Natural killer cell (primary cell): ENCODE measurements around the gene RHOB. TPM values are rescaled to one million over a fixed set of nuclear protein-coding genes. Genes with fewer than 3 reads are reported as not detected.

ENCODE experiments used
- ATAC-seq, 3 donors: fragments of 150-1000 bp in 2 of 3; fragments of 200-7000 bp in 1 of 3; cut with Tn5 transposase; 1 replicate in 1 of 3; 2 replicates in 2 of 3; pipeline ENCODE4 v1.10.0; 2021; ENCODE audit warnings: mild to moderate bottlenecking in 2 of 3, moderate library complexity in 2 of 3
- DNase-seq, 2 donors: peaks; one replicate each; pipeline versions ENCODE4 v3.0.0 to v3.0.0-alpha.2; 2013 to 2021; ENCODE audit warnings: mixed read lengths in 1 of 2
- H3K27ac ChIP-seq: one replicate; pipeline ENCODE4 v1.5.1; 2013; ENCODE audit warnings: mild to moderate bottlenecking, low read length
- H3K27me3 ChIP-seq: one replicate; pipeline ENCODE4 v1.6.1; 2013; ENCODE audit warnings: low read length; ENCODE audit not compliant: control insufficient read depth, insufficient read depth
- H3K36me3 ChIP-seq: one replicate; pipeline ENCODE4 v1.6.1; 2013; ENCODE audit warnings: low read length; ENCODE audit not compliant: control insufficient read depth, insufficient read depth
- H3K4me1 ChIP-seq: one replicate; pipeline ENCODE4 v1.6.1; 2013; ENCODE audit warnings: low read length; ENCODE audit not compliant: control insufficient read depth, insufficient read depth
- H3K4me3 ChIP-seq: one replicate; pipeline ENCODE4 v1.5.1; 2013; ENCODE audit warnings: low read length
- H3K9me3 ChIP-seq: one replicate; pipeline ENCODE4 v1.6.1; 2013; ENCODE audit warnings: low read length; ENCODE audit not compliant: control insufficient read depth, insufficient read depth
- H3K27ac Mint-ChIP-seq, 2 donors: one replicate each; pipeline ENCODE4 v1.8.0; 2022; ENCODE audit warnings: mild to moderate bottlenecking in 2 of 2, mixed read lengths in 2 of 2, moderate library complexity in 1 of 2
- H3K27me3 Mint-ChIP-seq, 2 donors: one replicate each; pipeline ENCODE4 v1.8.0; 2022; ENCODE audit warnings: low read depth in 2 of 2, mixed read lengths in 2 of 2
- H3K36me3 Mint-ChIP-seq: one replicate; pipeline ENCODE4 v1.8.0; 2022; ENCODE audit warnings: mixed read lengths
- H3K4me1 Mint-ChIP-seq, 2 donors: one replicate each; pipeline ENCODE4 v1.8.0; 2022; ENCODE audit warnings: mixed read lengths in 2 of 2
- H3K4me3 Mint-ChIP-seq: one replicate; pipeline ENCODE4 v1.8.0; 2022; ENCODE audit warnings: mild to moderate bottlenecking, moderate library complexity, mixed read lengths
- H3K9me3 Mint-ChIP-seq, 2 donors: one replicate each; pipeline ENCODE4 v1.8.0; 2022; ENCODE audit warnings: mixed read lengths in 2 of 2
- WGBS: methylation state at CpG from one replicate; pipeline ENCODE4 v1.1.7; 2013; ENCODE audit warnings: missing lambda C conversion rate; ENCODE audit not compliant: insufficient coverage; 5-methylcytosine and 5-hydroxymethylcytosine counted together
- intact Hi-C: fragments of 100-400 bp; cut with micrococcal nuclease; formaldehyde crosslinking; loops from one replicate; pipeline ENCODE4 v1.14.2; 2022
- total RNA-seq, 4 donors: library from RNA; stranded (reverse); fragments of 120-200 nt in 1 of 4; gene quantifications; one replicate each; pipeline versions ENCODE4 v1.2.3 to v1.2.4, GENCODE V29; 2013 to 2022
- TF ChIP-seq, protein P1 (sequence below): fragments of 200-600 bp; IDR thresholded peaks from one replicate; pipeline ENCODE4 v1.8.0; 2022; ENCODE audit warnings: antibody characterized with exemption

The RHOB gene
- total RNA-seq, 3 donors from 2014 or later (not counting 1 experiment from before 2014, with no cell fraction given) = 50.8 to 222 (median 64.7) TPM

DNA sequence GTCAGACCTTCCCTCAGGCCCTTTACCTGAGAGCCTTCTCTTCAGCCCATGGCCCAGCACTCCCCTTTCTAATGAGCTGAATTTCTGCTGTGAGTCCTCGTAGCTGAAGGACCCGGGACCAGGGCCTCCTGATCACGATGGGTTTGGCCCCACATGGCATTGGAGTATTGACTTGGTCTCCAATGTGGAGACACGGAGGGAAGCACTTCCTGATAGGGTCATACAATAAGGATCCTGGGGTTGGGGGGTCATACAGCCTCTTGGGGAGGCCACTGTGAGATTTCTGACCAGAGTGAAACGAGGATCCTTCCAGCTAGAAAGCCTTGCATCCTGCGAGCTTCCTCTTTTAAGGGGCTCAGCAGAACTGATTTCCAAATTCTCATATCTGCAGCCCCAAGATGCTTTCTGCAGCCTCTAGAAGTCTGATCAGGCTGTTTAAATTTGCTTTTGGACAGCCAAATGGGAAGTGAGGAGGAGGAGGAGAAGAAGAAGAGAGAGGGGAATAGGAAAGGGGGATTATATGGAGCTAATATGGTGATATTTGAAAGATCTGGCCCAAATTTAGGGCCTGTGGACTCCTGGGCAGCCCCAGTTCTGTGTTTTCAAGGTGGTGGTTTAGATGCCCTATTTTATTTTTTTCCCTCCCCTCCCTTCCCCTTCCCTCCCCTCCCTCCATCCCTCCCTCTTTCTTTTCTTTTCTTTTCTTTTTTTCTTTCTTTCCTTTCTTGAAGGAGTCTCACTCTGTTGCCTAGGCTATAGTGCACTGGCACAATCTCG lies 38.9 kb downstream of the RHOB start:
- ATAC-seq = no peak
- Histone ChIP-seq H3K4me1 (no peaks in the 10 kb centered on the region), H3K4me3 (no peak overlapping the region), H3K9me3 (no peaks in the 10 kb centered on the region), H3K36me3 (no peaks in the 10 kb centered on the region), H3K27me3 (no peaks in the 10 kb centered on the region), H3K27ac (no peak overlapping the region)
- Mint-ChIP-seq H3K9me3 (no peaks in the 10 kb centered on the region), H3K4me3 (no peak overlapping the region), H3K27ac (no peak overlapping the region), H3K27me3 (no peaks in the 10 kb centered on the region), H3K36me3 (no peaks in the 10 kb centered on the region), H3K4me1 (no peaks in the 10 kb centered on the region)
- TF ChIP-seq, protein P1, sequence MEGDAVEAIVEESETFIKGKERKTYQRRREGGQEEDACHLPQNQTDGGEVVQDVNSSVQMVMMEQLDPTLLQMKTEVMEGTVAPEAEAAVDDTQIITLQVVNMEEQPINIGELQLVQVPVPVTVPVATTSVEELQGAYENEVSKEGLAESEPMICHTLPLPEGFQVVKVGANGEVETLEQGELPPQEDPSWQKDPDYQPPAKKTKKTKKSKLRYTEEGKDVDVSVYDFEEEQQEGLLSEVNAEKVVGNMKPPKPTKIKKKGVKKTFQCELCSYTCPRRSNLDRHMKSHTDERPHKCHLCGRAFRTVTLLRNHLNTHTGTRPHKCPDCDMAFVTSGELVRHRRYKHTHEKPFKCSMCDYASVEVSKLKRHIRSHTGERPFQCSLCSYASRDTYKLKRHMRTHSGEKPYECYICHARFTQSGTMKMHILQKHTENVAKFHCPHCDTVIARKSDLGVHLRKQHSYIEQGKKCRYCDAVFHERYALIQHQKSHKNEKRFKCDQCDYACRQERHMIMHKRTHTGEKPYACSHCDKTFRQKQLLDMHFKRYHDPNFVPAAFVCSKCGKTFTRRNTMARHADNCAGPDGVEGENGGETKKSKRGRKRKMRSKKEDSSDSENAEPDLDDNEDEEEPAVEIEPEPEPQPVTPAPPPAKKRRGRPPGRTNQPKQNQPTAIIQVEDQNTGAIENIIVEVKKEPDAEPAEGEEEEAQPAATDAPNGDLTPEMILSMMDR = no peak
- WGBS = 71% methylated on average over 7 of the region's 7 CpGs
- DNase-seq = no peak
- intact Hi-C loops = no loop called here

DNA sequence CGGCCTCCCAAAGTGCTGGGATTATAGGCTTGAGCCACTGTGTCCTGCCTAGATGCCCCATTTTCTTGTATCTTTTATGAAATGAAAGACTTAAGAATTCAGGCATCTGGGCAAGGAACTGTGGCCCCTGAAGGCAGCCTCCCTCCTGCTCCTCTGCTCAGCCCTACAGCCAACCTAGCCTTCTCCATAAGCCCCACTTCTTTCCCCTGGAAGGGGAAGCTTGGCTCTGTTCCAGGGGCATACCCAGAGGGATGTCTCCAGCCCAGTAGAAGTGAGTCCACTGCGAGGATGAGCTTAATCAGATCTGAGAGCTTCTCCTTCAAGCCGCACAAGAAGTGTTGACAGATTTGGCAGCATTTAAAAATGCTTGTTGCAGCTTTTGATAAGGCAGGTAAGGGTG lies 39.7 kb downstream of the RHOB start:
- Mint-ChIP-seq H3K4me3 (no peak overlapping the region), H3K27ac (no peak overlapping the region), H3K27me3 (no peaks in the 10 kb centered on the region), H3K9me3 (no peaks in the 10 kb centered on the region), H3K4me1 (no peaks in the 10 kb centered on the region), H3K36me3 (no peaks in the 10 kb centered on the region)
- WGBS = 93% methylated on average over 3 of the region's 3 CpGs
- no peak overlapping the region for H3K4me3 ChIP-seq
- H3K36me3 ChIP-seq = no peaks in the 10 kb centered on the region
- H3K27ac ChIP-seq = no peak overlapping the region
- ATAC-seq (no peak), DNase-seq (no peak)
- no peaks in the 10 kb centered on the region for H3K27me3 ChIP-seq
- TF ChIP-seq, protein P1 = no peak
- no peaks in the 10 kb centered on the region for H3K4me1 ChIP-seq
- H3K9me3 ChIP-seq = no peaks in the 10 kb centered on the region
- intact Hi-C loops = no loop called here

GRCh38 chr2:20487030-20487391 lies 40.1 kb downstream of the RHOB start:
- H3K4me1 ChIP-seq = no peaks in the 10 kb centered on the region
- DNase-seq (no peak), ATAC-seq (no peak)
- Mint-ChIP-seq H3K27me3 (no peaks in the 10 kb centered on the region), H3K36me3 (no peaks in the 10 kb centered on the region), H3K4me1 (no peaks in the 10 kb centered on the region), H3K27ac (no peak overlapping the region), H3K4me3 (no peak overlapping the region), H3K9me3 (no peaks in the 10 kb centered on the region)
- H3K4me3 ChIP-seq = no peak overlapping the region
- TF ChIP-seq, protein P1 = no peak
- intact Hi-C loops = no loop called here
- H3K27me3 ChIP-seq = no peaks in the 10 kb centered on the region
- H3K36me3 ChIP-seq = no peaks in the 10 kb centered on the region
- no peaks in the 10 kb centered on the region for H3K9me3 ChIP-seq
- WGBS = 83% methylated on average over 3 of the region's 3 CpGs
- no peak overlapping the region for H3K27ac ChIP-seq
